ENCODE results near the gene EML4.
"Not testable (repeated sequence)": the region's sequence is repeated elsewhere in the genome, so short reads cannot be mapped to it uniquely, and the experiment has no call there.

GRCh38 chr2:42347518-42347917 is 178.4 kb downstream of the EML4 start:
- TF ChIP-seq CTCF, POLR2AphosphoS5 (IDR thresholded peaks at IDR 0.05): not testable (repeated sequence)
